Measurements from ENCODE around the gene ZGLP1.

GRCh38 chr19:10293637-10294367 lies 15.8 kb downstream of the ZGLP1 start:
- TF ChIP-seq, protein P1, sequence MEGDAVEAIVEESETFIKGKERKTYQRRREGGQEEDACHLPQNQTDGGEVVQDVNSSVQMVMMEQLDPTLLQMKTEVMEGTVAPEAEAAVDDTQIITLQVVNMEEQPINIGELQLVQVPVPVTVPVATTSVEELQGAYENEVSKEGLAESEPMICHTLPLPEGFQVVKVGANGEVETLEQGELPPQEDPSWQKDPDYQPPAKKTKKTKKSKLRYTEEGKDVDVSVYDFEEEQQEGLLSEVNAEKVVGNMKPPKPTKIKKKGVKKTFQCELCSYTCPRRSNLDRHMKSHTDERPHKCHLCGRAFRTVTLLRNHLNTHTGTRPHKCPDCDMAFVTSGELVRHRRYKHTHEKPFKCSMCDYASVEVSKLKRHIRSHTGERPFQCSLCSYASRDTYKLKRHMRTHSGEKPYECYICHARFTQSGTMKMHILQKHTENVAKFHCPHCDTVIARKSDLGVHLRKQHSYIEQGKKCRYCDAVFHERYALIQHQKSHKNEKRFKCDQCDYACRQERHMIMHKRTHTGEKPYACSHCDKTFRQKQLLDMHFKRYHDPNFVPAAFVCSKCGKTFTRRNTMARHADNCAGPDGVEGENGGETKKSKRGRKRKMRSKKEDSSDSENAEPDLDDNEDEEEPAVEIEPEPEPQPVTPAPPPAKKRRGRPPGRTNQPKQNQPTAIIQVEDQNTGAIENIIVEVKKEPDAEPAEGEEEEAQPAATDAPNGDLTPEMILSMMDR (IDR thresholded peaks at IDR 0.05): no peak
- TF ChIP-seq POLR2A (IDR thresholded peaks at IDR 0.05) (no peak), POLR2AphosphoS5 (IDR thresholded peaks at IDR 0.05) (no peak), EP300 (IDR thresholded peaks at IDR 0.05) (no peak)
